Measurements from ENCODE around the gene CSNK1A1L.

CSNK1A1L gene

DNA sequence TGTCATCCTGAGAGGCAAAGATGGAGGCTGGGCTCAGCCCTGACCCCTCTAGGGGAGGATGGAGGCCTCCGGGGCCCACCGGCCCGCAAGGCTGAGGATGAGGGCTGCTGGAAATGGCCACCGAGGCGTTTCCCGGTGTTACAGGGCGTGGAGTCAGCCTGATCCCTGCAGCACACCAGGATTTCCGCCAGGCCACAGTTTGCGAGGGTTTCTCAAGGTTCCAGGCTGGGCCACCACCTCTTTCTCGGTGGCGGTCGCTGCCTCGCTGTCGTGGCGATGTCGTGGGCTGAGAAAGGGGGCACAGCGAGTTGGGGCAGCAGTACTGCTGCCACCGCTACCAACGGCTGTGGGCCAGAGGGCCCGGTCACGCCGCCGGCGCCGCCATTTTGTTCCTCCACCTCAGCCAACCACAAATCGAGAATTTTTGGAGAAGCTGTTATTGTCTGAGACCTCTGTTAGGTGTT, at the start of gene CSNK1A1L:
Gene CSNK1A1L (minus strand): TSS at position 414 of the 464 bp plus-strand sequence. CDS start 408 bp downstream, at position 6.
- no peak for DNase-seq

DNA sequence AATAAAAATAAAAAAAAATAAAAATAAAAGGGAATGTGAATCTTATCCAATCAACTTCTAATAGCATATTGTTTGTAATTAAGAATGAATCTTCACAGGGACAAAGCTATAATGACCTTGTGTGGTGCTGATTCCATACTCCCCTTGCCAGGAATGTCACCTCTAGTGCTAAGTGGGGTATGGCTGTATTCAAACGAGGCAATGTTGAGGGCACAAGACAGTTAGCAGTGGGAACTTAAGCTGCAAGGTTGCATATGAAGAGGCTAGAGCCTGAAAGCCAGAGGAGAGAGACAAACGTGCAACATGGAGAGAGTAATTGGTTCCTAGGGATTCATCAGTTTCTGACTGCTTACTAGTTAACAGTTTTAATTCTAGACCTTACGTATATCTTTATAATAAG, 43.9 kb upstream of the CSNK1A1L start:
- DNase-seq: no peak

DNA sequence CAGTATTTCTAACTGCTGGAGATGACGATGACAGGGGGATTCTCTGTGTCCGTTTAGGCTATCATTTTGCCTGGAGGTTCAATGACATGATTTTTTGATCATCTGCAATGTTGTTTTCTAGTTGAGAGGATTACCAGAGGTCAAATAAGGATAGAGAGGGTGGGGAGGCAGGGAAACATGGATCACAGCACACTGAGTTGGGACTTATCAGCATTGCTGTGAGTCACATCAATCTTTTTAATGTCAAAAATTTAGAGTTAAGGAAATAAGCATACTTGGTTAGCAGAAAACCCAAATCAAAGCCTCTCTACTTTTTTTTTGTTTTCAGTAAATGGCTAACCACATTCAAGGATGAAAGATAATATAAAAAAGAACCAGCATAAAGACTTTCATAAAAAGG, 43.0 kb upstream of the CSNK1A1L start:
- DNase-seq: no peak

DNA sequence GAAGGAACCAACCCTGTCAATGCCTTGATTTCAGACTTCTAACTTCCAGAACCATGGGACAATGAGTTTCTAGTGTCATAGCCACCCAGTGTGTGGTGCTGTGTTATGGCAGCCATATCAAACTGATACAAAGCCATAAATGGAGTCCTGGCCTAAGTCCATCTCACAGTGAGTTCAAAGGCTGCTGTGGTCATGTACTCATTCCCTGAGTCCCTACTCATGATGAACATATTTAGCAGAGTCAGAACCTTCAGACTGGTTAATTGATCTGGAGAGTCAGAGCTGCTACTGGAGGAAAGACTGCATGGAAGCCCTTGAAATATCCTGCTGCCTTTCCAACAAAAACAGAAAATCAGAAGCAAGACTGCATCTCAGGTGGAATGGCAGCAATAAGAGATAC, 39.2 kb upstream of the CSNK1A1L start:
- no peak for DNase-seq

DNA sequence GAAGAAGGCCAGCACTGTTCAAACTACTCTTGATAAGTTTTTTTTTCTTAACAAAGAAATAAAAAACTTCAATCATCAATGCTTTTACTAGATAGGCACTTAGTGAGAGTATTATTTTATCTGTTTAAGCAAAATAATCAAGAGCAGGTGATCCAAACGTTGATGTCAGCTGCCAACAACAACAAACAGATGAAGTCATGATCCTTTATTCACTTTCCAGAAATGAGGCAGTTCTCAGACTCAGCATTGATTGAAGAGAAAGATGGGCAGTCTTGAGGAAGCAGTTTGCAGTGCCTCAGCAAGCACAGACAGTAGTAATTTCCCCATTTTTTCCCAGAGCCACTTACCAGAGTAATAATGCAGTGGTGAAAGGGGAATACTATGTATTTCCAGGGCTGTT, 38.4 kb upstream of the CSNK1A1L start:
- DNase-seq: no peak

DNA sequence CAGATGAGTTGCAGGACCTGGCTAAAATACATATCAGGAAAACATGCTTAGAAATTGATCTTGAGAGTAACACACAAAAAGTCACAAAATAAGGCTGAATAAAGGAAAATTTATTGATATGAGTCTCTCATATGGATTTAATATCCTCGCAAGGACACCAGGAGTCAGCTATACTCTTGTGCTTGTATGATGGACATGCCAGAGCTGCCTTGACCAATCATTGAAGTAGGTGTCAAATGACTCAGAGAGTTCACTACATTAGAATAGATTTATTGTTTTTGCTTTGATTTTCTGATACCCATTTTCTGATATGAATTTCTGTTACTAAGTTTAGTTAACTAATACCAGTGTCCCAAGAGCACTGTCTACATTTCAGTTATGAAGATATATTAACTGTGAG, 37.4 kb upstream of the CSNK1A1L start:
- no peak for DNase-seq

DNA sequence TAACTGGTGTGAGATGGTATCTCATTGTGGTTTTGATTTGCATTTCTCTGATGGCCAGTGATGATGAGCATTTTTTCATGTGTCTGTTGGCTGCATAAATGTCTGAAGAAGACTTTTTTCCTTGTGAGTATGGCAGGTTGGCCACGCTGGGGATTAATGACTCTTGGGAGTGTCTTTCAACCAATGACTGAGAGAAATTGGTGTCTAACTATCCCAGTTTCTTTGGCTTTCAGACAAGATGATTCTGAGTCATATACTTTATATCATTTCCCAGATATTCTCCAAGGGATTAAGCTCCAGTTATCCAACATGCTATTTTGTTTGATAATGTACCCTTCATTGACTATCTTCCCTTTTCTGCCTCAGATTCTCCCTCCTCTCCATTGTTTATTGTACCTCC, 35.5 kb upstream of the CSNK1A1L start:
- no peak for DNase-seq

DNA sequence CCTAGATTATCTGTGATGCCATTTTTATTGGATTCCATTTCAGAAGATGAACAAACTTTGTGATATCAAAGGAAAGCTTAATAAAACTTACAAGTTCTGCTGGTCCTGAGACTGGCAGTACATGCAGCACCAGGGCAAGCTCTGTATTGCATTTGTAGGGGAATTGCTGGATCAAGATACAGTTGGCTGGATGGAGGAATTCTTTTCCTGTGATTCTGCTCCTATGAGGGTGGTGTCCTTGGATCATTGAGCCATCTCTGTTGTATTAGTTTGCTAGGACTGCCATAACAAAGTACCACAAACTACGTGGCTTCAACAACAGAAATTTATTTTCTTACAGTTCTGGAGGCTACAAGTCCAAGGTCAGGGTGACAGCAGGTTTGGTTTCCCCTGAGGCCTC, 33.9 kb upstream of the CSNK1A1L start:
- no peak for DNase-seq

DNA sequence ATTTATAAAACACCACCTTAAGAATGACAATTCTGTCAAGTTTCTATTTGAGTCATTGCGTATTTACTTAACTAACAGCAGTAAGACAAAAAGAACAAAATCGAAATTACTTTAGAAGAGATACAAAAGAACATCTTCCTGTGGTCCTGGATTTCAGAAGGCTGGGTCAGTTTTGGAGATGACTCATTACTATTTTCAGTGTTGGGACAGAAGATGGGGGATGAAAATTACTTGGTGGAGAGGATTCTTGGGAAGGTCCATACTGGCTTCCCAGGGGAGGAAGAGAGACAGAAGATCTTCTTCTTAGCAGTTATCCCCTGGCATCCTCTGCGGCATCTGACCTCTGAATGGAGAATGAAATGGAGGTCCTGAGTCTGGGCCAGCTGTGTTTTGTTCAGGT, 33.5 kb upstream of the CSNK1A1L start:
- no peak for DNase-seq

DNA sequence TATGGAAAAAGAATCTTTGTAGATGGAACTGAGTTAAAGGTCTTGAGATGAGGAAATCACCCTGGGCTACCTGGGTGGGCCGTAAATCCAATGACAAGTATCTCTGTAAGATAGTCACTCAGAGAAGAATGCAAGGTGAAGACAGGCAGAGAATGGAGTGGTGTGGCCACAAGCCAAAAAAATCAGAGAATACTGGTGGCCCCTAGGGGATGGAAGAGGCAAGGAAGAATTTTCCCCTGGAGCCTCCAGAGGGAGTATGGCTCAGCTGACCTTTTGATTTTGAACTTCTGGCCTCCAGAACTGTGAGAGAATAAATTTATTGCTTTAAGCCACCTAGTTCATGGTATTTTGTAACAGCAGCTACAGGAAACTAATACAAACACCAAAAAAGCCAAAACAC, 32.7 kb upstream of the CSNK1A1L start:
- no peak for DNase-seq

DNA sequence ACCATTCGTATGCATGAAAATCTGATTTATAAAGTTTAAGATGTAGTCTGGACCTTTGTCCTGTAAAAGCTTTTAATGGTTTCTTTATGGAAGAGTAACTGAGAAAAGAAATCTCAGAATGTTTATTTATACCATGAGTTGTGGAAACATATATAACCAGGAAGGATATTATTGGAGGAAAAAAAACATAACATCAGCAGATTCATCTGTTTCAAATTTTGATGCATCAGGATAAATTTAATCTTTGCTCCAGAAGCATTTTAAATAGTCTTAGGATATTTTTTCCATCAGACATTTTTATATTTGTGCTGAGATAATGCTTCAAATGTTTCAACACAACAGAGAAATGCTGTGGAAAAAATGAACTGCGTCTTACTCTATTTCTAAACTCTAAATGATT, 31.2 kb upstream of the CSNK1A1L start:
- no peak for DNase-seq

DNA sequence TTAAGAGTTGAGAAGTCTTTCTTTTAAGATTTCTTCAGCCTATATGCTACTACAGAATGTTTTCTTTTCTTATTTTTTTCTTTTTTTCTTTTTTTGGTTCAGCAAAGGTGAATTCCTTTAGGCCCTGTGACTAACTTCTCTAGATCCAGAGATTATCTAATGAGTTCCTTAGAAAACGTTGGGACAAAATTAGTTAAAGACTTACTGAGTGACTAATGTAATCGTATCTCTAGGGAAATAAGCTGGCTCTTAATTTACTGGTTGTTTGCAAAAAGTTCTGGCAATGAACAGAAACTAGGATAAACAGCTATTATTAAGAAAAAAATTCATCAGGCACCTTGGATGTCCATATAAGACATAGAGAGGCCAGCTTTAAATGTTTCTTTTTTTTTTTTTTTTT, 30.7 kb upstream of the CSNK1A1L start:
- no peak for DNase-seq

DNA sequence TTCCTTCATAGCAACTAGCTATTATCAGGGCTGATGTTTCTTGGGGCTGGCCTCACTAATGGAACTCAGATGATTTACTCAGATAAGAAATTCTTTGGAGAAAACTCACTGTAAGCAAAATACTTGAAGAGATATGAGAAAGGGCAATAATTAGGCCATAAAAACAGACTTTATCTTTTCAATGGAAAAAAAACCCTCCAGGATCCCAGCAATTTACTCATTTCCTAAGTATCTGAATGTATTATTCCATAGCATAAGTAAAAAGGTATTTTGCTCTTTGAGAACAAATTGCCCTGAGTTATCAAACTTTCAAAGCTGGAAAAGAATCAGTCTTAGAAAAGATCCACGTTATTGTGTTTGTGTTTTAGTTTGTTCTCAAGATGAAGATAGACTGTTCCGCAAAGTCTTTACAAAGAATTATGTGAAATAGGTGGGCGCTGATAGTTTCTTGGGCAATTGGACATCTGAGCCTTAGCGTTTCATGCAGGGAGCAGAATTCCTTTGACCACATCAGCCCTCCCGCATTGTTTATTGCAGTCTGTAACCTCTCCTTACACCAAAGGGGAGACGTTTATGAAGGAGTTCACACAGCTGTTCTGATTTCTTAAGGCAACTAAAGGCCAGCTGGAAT, 29.1 kb upstream of the CSNK1A1L start:
- DNase-seq: no peak

DNA sequence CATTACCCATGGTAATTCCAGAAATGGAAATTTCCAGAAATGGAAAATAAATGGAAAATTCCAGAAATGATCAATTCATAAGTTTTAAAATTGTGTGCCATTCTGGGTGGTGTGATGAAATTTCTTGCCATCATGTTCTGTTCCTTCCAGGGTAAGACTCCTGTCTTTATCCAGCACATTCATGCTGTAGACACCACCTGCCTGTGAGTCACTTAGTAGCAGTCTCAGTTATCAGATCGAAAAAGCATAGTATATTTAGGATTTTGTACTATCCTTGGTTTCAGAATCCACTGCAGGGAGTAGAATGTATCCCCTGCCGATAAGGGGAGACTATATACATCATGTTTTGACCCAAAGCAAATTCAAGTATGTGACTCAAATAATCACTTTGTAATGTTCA, 26.7 kb upstream of the CSNK1A1L start:
- DNase-seq: no peak

DNA sequence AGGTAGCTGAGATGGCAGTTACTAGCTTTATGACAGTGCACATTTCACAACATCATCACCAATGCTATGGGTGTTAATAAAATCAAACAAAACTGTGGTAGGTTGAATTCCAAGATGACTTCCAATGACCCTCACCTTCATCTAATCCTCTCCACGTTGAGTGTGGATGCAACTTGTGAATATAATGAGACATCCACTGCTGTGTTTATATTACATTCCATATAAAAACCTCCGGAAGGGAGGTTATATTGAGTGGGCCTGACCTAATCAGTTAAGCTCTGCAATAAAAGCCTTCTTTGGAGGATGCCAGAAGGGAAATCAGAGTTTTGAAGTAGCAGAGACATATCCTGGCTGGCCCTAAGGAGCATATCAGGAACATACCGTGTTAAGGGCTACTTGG, 25.6 kb upstream of the CSNK1A1L start:
- no peak for DNase-seq

DNA sequence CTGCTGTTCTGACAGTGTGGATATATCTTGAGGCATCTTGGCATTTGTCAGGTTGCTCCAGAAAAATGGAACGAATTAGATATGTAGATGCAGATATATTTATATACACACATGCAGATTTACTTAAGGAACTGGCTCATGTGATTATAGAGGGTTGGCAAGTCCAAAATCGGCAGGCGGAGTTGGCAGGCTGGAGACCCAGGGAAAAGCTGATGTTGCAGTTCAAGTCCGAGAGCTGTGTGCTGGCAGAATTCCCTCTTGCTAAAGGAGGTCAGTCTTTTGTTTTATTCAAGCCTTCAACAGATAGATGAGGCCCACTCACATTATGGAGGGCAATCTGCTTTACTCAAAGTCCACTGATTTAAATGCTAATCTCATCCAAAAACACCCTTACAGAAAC, 24.4 kb upstream of the CSNK1A1L start:
- DNase-seq: no peak

DNA sequence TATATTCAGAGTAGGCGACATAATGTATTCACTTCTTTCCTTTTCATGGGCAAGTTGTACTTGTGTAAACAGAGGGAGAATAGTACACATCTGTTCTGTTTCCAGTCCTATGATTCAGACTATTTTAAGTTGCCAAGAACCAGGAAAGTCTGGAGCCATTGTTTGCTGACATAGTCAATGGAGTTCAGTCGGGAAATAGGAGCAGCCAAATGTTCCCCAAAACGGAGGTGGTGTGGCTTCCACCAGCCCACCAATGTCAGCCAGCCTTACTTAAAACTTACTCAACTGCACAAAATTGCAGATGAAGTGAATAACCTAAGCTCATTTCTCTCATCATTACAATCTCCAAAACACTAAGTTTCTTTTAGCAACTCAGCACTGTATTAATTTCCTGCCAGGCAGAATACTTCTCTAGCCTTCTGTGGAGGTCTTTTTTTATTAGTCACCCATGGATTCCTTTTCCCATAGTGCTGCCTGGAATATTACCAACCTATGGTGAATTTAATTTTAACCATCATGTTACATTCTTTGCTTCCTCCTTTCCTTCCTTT, 22.3 kb upstream of the CSNK1A1L start:
- DNase-seq: no peak

DNA sequence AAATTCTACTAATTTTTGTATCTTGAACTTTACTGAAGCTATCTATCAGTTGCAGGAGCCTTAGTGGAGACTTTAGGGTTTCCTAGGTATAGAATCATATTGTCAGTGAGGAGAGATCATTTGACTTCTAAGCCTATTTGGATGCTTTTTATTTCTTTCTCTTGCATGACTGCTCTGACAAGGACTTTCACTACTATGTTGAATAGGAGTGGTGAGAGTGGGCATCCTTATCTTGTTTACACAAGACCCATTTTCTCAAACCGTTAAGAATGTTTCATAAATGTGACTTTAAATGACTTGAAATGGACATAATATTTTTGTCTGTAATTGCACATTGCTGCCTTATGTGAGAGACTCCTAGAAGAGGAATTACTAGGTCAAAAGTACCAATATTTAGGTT, 17.9 kb upstream of the CSNK1A1L start:
- DNase-seq: no peak

DNA sequence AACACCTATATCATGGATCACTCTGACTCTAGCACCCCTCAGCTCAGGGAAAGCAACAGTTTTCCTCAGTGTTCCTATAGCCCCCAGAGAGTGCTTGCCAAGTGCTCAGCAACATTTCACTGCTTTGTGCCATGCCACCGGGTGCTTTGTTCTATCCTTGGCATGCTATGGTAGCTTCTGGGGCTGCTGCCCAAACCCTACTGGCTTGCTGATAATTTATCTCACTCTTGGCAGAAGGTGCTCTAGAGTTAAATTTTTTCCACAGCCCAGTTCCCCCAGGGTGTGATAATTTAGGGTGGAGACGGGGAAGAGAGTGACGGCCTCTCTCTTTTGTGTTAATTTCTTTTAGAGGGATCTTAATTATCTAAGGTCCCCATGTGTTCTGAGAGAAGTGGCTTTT, 12.6 kb upstream of the CSNK1A1L start:
- DNase-seq: no peak

DNA sequence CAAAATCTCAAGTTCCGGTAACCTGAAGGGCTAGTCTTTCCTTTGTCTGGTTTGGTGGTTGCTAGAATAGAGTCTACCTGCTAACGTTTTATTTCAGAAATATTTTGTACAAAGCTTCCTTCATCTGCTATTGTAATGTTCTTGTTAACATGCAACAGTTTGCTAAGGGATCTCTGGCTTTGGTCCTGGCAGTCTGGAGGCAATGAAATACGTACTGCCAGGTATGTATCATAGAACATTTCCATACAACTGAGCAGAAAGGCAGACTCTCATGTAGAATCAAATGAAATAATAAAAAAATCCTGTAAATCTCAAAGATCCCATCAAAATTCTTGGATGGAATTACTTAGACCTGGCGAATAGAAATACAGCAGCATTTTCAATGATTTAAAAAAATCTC, 8.8 kb upstream of the CSNK1A1L start:
- no peak for DNase-seq

DNA sequence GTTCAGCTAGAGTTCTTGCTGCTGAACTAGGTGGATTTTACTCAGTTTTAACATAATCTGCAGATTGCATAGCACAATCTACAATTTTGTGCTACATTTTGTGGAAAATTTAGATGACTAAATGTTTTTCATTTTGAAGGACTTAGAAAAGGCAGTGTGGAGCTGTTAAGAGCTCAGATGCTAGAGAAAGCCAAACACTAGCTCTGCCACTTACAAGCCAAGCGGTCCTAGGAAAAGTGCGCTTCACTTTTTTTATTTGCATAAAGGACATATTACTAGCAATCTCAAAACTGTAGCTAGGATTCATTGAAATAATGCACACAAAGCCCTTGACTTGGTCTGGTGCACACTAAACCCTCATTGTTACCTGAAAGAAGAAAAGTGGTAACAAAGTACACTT, 8.1 kb upstream of the CSNK1A1L start:
- no peak for DNase-seq

DNA sequence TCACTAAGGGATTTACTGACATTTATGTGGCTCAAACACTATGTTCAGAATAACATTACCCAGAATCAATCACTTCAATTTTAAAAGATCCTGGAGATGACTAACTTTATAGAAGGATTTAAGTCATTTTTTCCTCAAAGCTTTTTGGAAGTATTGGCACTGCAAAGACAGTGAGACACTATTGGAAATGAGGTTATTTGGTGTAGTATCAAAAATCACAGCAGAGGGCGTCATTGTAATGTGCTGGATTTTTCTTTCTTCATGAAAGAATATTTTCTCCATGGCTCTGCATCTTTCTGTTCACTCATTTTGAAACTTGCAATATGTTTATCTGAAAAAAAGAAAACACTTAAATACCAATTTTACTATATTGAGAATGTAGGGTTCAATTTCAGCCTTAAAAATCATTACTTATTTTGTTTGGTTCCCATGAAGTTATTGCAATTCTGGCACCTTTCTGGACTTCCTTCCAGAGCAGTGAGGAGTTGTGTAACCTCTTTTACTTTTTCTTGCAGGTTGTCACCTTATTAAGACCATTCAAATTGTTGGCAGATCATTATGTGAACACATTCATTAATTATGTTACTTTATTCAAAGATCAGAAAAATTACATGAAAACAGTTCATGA, 3.7 kb upstream of the CSNK1A1L start:
- DNase-seq: no peak

DNA sequence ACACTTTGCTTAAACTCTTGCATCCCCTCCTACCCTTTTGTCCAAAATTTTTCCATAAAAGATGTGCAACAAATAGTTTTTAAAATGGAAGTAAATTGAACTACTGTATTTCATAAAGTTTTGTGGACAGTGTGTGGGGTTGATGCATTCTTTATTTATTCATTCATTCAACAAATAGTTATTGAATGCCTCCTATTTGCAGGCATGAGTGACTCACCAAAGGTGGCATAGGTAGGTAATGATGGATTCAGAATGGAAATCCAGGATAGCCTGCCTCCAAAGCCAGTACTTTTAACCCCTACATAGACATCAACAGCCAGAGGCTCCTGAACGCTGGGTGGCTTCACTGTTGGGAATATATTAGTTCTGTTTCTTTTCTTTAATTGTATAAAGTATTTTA, 2.4 kb upstream of the CSNK1A1L start:
- DNase-seq: no peak

DNA sequence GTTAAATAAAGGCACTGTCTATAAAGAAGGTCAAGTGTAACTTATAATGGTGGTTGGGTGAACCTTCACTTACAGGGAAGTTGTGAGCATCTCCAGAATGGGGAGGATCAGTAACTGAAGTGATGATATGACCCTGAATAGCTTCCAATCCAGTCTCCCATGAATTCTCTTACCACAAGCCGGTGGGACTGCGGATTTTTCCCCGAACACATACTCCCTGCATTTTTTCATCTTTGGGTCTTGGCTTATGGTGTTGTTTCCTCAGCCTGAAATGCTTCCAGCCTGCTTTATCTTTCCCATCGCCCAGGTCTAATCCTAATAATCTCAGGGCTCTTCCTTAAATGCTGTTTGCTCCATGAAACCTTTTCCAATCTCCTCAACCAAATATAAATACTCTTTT, 2.0 kb upstream of the CSNK1A1L start:
- DNase-seq: no peak

DNA sequence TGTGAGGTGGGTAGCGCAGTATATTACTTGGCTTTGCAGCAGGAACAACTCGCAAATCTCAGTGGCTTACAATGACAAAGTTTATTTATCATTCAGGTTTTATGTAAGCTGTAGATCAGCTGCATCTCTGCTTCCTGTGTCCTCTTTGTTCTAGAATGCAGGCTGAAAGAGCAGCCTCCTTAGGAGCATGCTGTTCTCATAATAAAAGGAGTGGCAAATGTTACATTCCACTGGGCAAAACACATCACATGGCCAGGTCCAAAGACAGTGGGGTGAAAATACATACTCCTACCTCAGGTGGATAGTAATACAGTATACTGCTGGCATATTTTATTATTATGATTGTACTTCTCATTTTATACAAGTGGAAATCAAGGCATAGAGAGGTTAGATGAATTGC, 1.2 kb upstream of the CSNK1A1L start:
- no peak for DNase-seq

All from NCI-H1048 (cell line).